Central memory CD4-positive, alpha-beta T cell (primary cell): ENCODE results near the gene RTN4R.
"Not testable (repeated sequence)": the region's sequence is repeated elsewhere in the genome, so short reads cannot be mapped to it uniquely, and the experiment has no call there.

Experiments
- DNase-seq: peaks from one replicate; pipeline ENCODE4 v3.0.0; 2022

Gene RTN4R

GRCh38 chr22:20286784-20287423, 18.8 kb upstream of the RTN4R start:
- DNase-seq = not testable (repeated sequence)

GRCh38 chr22:20286312-20286660, 18.2 kb upstream of the RTN4R start:
- DNase-seq = not testable (repeated sequence)

- DNase-seq = peak; percentile 63
Observed at GRCh38 chr22:20285473-20286311, 17.6 kb upstream of the RTN4R start.

- DNase-seq = no peak
Observed at GRCh38 chr22:20284471-20285086, 16.5 kb upstream of the RTN4R start.

- no peak for DNase-seq
Observed at GRCh38 chr22:20283674-20284066, 15.6 kb upstream of the RTN4R start.

GRCh38 chr22:20282901-20283673, 15.0 kb upstream of the RTN4R start:
- no peak for DNase-seq

GRCh38 chr22:20281891-20282290, 13.8 kb upstream of the RTN4R start:
- DNase-seq = no peak

- DNase-seq = not testable (repeated sequence)
Observed at GRCh38 chr22:20281473-20281872, 13.4 kb upstream of the RTN4R start.

- no peak for DNase-seq
Observed at GRCh38 chr22:20280866-20281265, 12.7 kb upstream of the RTN4R start.

- DNase-seq = not testable (repeated sequence)
Observed at GRCh38 chr22:20280163-20280562, 12.0 kb upstream of the RTN4R start.

GRCh38 chr22:20279662-20280134, 11.6 kb upstream of the RTN4R start:
- no peak for DNase-seq

GRCh38 chr22:20278726-20279490, 10.8 kb upstream of the RTN4R start:
- not testable (repeated sequence) for DNase-seq

GRCh38 chr22:20277936-20278635, 10.0 kb upstream of the RTN4R start:
- DNase-seq = not testable (repeated sequence)

- no peak for DNase-seq
Observed at GRCh38 chr22:20276468-20276867, 8.3 kb upstream of the RTN4R start.

GRCh38 chr22:20275836-20276235, 7.7 kb upstream of the RTN4R start:
- DNase-seq = no peak

GRCh38 chr22:20275325-20275724, 7.2 kb upstream of the RTN4R start:
- not testable (repeated sequence) for DNase-seq

- not testable (repeated sequence) for DNase-seq
Observed at GRCh38 chr22:20274374-20274773, 6.3 kb upstream of the RTN4R start.

- DNase-seq = no peak
Observed at GRCh38 chr22:20273758-20274181, 5.7 kb upstream of the RTN4R start.

GRCh38 chr22:20272700-20273099, 4.6 kb upstream of the RTN4R start:
- no peak for DNase-seq

GRCh38 chr22:20272174-20272573, 4.1 kb upstream of the RTN4R start:
- DNase-seq = no peak
